Mucosa of descending colon (tissue), 3 donors: ENCODE data around the gene PBX2. TPM values are rescaled to one million over a fixed set of nuclear protein-coding genes. Genes with fewer than 3 reads are reported as not detected.
"Not testable (repeated sequence)": the region's sequence is repeated elsewhere in the genome, so short reads cannot be mapped to it uniquely, and the experiment has no call there.

Source experiments
- ATAC-seq: fragments of 200-7000 bp; cut with Tn5 transposase; one replicate; pipeline ENCODE4 v1.9.1; 2020; ENCODE audit warnings: mild to moderate bottlenecking, moderate library complexity
- DNase-seq, 3 donors: peaks; one replicate each; pipeline ENCODE4 v3.0.0-alpha.2; 2020
- H3K36me3 ChIP-seq: fragments of 200-600 bp; one replicate; pipeline ENCODE4 v1.8.0; 2021; ENCODE audit warnings: low read depth, mild to moderate bottlenecking
- H3K4me1 ChIP-seq: fragments of 200-600 bp; one replicate; pipeline ENCODE4 v1.8.0; 2021; ENCODE audit warnings: low read depth, mild to moderate bottlenecking
- H3K4me3 ChIP-seq: fragments of 200-600 bp; one replicate; pipeline ENCODE4 v1.8.0; 2021; ENCODE audit warnings: mild to moderate bottlenecking
- H3K9me3 ChIP-seq: fragments of 200-600 bp; one replicate; pipeline ENCODE4 v1.8.0; 2021; ENCODE audit warnings: mild to moderate bottlenecking
- intact Hi-C, 2 donors: fragments of 100-400 bp; cut with DNase I in 1 of 2; cut with micrococcal nuclease in 1 of 2; formaldehyde crosslinking; loops; one replicate each; pipeline versions ENCODE4 v1.11.0 to v1.11.1; 2022; cut with DNase I, micrococcal nuclease
- total RNA-seq, 3 donors: library from RNA; stranded (reverse); fragmentation: NEBNext Ultra II Directional in 2 of 3; extraction: Animal tissue kit (Norgen Biotek cat#: 25700) in 2 of 3; gene quantifications; one replicate each; pipeline versions ENCODE4 v1.2.1 to v1.2.4, GENCODE V29; 2021 to 2023
- TF ChIP-seq, protein P1 (sequence below): fragments of 200-600 bp; IDR thresholded peaks from one replicate; pipeline ENCODE4 v1.8.0; 2022; ENCODE audit warnings: antibody characterized with exemption, mild to moderate bottlenecking
- donor health status: DM: no; HTN: no; CAD: no; lungs with moderate emphysema.
- donor health status: DM: no; HTN: no; CAD: no.
- donor health status: DM: no; HTN: yes; CAD: no.

The PBX2 gene
- total RNA-seq, 3 donors from 2014 or later = 49.4 to 97.7 (median 53.9) TPM

DNA sequence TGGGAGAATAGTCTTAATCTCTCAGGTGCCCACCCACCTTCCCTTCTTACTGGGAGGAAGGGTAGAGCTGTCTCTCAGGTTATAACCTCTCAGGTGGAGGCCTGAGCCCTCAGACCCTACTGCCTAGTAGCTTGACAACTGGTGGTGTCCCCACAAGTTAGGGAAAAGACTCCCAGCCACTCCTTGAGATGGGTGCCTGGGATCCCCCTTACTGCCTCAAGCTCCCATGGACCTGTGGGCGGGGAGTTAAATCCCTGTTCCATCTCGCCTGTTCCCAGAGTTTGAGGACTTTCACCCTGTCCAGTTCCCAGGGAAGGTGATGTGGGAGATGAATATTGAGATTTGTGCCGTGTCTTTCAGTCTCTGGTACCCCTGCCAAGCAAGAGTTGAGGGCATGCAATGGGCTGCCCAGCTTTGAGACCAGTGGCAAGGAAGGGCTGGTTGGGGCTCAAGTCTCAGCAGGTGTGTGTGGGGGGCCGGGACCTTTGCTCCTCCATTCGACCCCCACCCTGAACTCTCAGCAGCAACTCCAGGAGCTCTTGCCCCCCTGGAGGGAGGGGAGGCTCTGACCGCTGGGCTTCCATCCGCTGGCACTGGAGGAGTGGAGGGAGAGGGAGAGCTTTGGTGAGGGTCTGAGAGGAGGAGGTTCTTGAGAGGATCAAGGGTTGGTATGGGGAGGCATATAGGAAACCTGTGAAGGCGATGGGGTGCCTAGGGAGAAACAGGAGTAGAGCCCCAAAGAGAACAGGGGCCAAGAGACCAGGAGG, 1.1 kb upstream of the PBX2 start:
- ATAC-seq = no peak
- H3K9me3 ChIP-seq = no peaks in the 10 kb centered on the region
- intact Hi-C loops = no loop called here
- TF ChIP-seq, protein P1, sequence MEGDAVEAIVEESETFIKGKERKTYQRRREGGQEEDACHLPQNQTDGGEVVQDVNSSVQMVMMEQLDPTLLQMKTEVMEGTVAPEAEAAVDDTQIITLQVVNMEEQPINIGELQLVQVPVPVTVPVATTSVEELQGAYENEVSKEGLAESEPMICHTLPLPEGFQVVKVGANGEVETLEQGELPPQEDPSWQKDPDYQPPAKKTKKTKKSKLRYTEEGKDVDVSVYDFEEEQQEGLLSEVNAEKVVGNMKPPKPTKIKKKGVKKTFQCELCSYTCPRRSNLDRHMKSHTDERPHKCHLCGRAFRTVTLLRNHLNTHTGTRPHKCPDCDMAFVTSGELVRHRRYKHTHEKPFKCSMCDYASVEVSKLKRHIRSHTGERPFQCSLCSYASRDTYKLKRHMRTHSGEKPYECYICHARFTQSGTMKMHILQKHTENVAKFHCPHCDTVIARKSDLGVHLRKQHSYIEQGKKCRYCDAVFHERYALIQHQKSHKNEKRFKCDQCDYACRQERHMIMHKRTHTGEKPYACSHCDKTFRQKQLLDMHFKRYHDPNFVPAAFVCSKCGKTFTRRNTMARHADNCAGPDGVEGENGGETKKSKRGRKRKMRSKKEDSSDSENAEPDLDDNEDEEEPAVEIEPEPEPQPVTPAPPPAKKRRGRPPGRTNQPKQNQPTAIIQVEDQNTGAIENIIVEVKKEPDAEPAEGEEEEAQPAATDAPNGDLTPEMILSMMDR = no peak
- no peak for DNase-seq
- peaks cover 30% of the 10 kb centered on the region for H3K4me1 ChIP-seq
- peaks cover 5% of the 10 kb centered on the region for H3K36me3 ChIP-seq
- no peak overlapping the region for H3K4me3 ChIP-seq

DNA sequence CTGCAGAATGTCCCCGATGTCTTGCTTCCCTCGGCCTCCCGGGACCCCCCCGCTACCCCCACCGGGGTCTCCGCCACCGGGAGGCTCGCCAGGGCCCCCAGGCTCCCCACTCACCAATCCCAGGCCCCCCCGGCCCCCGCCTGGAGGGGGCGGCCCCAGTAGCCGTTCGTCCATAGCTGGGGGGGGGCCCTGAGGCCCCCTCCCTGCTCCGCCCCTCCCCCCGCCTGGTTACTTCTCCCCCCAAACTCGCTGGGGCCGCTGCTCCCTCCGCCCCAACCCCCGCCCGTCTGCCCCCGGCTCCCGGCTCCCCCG, 304 bp downstream of the PBX2 start:
- ATAC-seq = peak; percentile 0
- TF ChIP-seq, protein P1 = no peak
- Histone ChIP-seq H3K4me1 (peaks cover 23% of the 10 kb centered on the region), H3K4me3 (peak overlapping the region; percentile 40), H3K9me3 (no peaks in the 10 kb centered on the region), H3K36me3 (no peaks in the 10 kb centered on the region)
- intact Hi-C loops = no loop called here
- peak in 1 of 3 donors; percentile 78 for DNase-seq

DNA sequence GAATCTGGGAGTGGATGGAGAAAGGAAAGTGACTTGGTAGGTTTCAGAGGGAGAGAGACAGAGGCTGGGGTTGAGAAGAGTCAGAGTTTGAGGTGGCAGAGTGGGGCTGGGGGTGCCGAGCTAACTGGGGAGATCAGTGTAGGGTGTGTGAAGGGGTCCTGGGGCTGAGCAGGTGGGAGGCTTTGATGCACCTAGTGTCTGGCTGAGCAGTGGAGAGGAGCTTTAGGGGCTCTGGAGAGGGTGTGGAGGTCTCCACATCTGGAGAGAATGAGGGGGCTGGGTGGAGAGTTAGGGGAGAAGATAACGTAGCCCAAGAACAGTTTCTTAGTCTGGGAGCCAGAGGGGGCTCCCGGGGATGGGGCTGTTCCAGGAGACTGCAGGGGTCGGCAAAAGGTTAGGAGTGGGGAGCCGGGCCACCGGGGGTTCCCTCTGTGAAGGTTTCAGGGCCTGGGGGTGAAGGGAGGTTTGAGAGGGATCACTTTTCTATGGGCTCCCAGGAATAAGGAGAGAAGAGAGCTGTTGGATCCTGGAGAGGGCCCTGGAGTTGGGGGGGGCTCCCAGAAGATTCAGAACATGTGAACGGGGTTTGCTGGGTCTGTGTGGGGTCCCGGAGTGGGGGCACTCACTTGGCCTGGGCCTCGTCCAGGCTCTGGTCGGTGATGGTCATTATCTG, 797 bp downstream of the PBX2 start:
- no peak for ATAC-seq
- DNase-seq = peak in 1 of 3 donors; percentile 51
- H3K36me3 ChIP-seq = no peaks in the 10 kb centered on the region
- intact Hi-C loops = no loop called here
- TF ChIP-seq, protein P1 = no peak
- H3K4me1 ChIP-seq = peaks cover 21% of the 10 kb centered on the region
- peak overlapping the region; percentile 40 for H3K4me3 ChIP-seq
- no peaks in the 10 kb centered on the region for H3K9me3 ChIP-seq

DNA sequence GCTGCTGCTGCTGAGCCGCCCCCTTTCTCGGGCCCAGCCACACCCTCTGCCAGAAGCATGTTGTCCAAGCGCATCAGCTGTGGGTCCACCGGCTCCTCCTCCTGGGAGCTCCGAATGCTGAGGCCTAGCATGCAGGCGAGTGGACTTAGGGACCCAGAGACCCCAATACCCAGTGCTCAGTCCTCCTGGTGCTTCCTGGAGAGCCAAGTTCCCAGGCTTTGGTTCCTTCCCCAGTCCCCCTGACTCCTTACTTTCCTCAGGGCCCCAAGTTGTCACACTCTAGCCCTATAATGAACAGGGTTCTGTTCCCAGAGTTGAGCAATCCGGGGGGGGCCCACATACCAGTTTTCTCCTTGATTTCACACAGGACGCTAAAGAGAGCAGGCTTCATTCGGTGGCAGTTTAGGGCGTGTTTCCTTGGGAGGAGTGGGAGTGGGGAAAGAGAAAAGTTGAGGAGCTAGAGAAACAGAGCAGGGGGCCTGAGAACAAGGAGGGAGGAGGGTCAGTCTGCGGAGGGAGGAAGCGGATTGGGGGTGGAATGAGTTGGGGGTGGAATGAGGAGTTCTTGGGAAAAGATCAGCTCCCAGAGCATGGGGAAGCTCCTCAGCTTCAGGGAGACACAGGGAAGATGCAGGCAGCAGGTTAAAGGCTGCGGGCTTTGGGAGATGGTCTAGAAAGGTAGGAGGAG, 1.5 kb downstream of the PBX2 start:
- no peaks in the 10 kb centered on the region for H3K9me3 ChIP-seq
- ATAC-seq = no peak
- TF ChIP-seq, protein P1 = no peak
- H3K4me3 ChIP-seq = no peak overlapping the region
- H3K36me3 ChIP-seq = no peaks in the 10 kb centered on the region
- H3K4me1 ChIP-seq = peaks cover 21% of the 10 kb centered on the region
- intact Hi-C loops = no loop called here
- DNase-seq = peak in 1 of 3 donors; percentile 48

DNA sequence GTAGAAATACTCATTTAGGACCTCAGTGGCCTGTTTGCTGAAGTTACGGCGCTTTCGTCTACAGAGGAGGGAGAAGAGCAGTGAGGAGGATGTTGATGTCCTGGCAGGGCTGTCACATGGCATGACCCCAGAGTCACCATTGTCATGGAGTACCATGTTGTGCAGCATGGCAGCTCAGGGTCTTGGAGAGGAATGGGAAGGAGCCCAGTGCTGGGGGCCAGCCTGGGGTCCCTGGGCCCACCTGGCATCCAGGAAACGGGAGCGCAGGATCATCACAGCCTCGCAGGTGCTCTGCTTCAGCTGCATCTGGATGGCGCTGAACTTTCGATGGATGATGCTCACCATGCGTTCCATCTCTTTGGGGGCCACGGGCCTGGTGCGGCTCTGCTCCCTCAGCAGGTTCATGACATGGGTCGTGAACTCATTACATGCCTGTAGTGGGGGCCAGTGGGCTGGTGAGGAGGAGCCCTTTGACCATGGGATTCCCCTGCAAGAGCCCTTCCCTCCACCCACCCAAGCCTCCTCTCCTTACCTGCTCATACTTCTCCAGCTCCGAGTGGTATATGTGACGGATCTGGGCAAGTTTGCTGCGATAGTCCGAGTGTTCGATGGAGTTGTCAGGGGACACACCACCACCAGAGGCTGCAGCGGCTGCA, 2.1 kb downstream of the PBX2 start:
- peaks cover 21% of the 10 kb centered on the region for H3K4me1 ChIP-seq
- intact Hi-C loops, DNase-seq: not testable (repeated sequence)

More for the DNA sequence above, 2.1 kb downstream of the PBX2 start:
- not testable (repeated sequence) for ATAC-seq, H3K4me3 ChIP-seq, H3K9me3 ChIP-seq, H3K36me3 ChIP-seq
